Chondrocyte (in vitro differentiated cells): Measurements from ENCODE around the gene RAD51B. TPM values are rescaled to one million over a fixed set of nuclear protein-coding genes. Genes with fewer than 3 reads are reported as not detected.

Source experiments
- DNase-seq: peaks from one replicate; pipeline ENCODE4 v3.0.0; 2021; ENCODE audit warnings: mixed read lengths, low spot score
- H3K27ac Mint-ChIP-seq: one replicate; pipeline ENCODE4 v1.8.0; 2021; ENCODE audit warnings: mild to moderate bottlenecking, moderate library complexity, mixed read lengths; ENCODE audit not compliant: unreplicated experiment
- H3K27me3 Mint-ChIP-seq: 2 replicates; pipeline ENCODE4 v1.8.0; 2021; ENCODE audit warnings: low read depth, mixed read lengths
- H3K36me3 Mint-ChIP-seq: 2 replicates; pipeline ENCODE4 v1.8.0; 2021; ENCODE audit warnings: low read depth, mixed read lengths
- H3K4me1 Mint-ChIP-seq: 2 replicates; pipeline ENCODE4 v1.8.0; 2021; ENCODE audit warnings: low read depth, mild to moderate bottlenecking, mixed read lengths
- H3K4me3 Mint-ChIP-seq: one replicate; pipeline ENCODE4 v1.8.0; 2021; ENCODE audit warnings: mild to moderate bottlenecking, moderate library complexity, mixed read lengths; ENCODE audit not compliant: unreplicated experiment
- H3K9me3 Mint-ChIP-seq: 2 replicates; pipeline ENCODE4 v1.8.0; 2021; ENCODE audit warnings: low read depth, mixed read lengths
- total RNA-seq: library from RNA; stranded (reverse); gene quantifications from 3 replicates; pipeline ENCODE4 v1.2.1, GENCODE V29; 2021
- TF ChIP-seq, protein P1 (sequence below): fragments of 200-600 bp; sonication (generic); IDR thresholded peaks from 2 replicates; pipeline ENCODE4 v1.5.0; 2021; ENCODE audit warnings: antibody characterized with exemption, mild to moderate bottlenecking, moderate library complexity

Gene RAD51B
- total RNA-seq, 1 donor from 2014 or later, result 8.2 TPM

GRCh38 chr14:68752271-68753006, 932.9 kb downstream of the RAD51B start:
- Mint-ChIP-seq H3K27ac (no peak overlapping the region), H3K4me1 (peaks cover 23% of the 10 kb centered on the region)

GRCh38 chr14:68753690-68754089, 934.1 kb downstream of the RAD51B start:
- no peak for DNase-seq
- Mint-ChIP-seq H3K4me3 (no peak overlapping the region), H3K27me3 (no peaks in the 10 kb centered on the region), H3K9me3 (no peaks in the 10 kb centered on the region), H3K27ac (no peak overlapping the region), H3K4me1 (peaks cover 28% of the 10 kb centered on the region), H3K36me3 (no peaks in the 10 kb centered on the region)
- TF ChIP-seq, protein P1, sequence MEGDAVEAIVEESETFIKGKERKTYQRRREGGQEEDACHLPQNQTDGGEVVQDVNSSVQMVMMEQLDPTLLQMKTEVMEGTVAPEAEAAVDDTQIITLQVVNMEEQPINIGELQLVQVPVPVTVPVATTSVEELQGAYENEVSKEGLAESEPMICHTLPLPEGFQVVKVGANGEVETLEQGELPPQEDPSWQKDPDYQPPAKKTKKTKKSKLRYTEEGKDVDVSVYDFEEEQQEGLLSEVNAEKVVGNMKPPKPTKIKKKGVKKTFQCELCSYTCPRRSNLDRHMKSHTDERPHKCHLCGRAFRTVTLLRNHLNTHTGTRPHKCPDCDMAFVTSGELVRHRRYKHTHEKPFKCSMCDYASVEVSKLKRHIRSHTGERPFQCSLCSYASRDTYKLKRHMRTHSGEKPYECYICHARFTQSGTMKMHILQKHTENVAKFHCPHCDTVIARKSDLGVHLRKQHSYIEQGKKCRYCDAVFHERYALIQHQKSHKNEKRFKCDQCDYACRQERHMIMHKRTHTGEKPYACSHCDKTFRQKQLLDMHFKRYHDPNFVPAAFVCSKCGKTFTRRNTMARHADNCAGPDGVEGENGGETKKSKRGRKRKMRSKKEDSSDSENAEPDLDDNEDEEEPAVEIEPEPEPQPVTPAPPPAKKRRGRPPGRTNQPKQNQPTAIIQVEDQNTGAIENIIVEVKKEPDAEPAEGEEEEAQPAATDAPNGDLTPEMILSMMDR, result no peak

More at GRCh38 chr14:68752271-68753006, 932.9 kb downstream of the RAD51B start:
- Mint-ChIP-seq H3K27me3 (no peaks in the 10 kb centered on the region), H3K4me3 (no peak overlapping the region), H3K36me3 (no peaks in the 10 kb centered on the region), H3K9me3 (no peaks in the 10 kb centered on the region)
- TF ChIP-seq, protein P1, result no peak
- no peak for DNase-seq

DNA sequence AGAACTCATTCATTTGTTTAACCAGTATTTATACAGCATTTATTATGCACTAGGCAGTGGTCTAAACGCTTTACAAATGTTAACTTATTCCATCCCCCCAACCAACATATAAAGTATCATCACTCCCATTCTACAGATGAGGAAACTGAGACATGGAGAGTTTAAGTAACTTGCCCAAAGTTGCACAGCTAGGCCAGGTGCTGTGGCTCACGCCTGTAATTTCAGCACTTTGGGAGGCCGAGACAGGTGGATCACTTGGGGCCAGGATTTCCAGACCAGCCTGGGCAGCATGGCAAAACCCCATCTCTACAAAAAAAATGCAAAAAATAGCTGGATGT, 935.4 kb downstream of the RAD51B start:
- no peaks in the 10 kb centered on the region for H3K36me3 Mint-ChIP-seq
- no peaks in the 10 kb centered on the region for H3K27me3 Mint-ChIP-seq
- H3K4me1 Mint-ChIP-seq, result peaks cover 28% of the 10 kb centered on the region
- H3K4me3 Mint-ChIP-seq, result no peak overlapping the region
- no peaks in the 10 kb centered on the region for H3K9me3 Mint-ChIP-seq
- TF ChIP-seq, protein P1, result no peak
- no peak overlapping the region for H3K27ac Mint-ChIP-seq
- DNase-seq, result no peak

GRCh38 chr14:68756000-68756481, 936.5 kb downstream of the RAD51B start:
- Mint-ChIP-seq H3K27me3 (no peaks in the 10 kb centered on the region), H3K36me3 (no peaks in the 10 kb centered on the region), H3K4me3 (no peak overlapping the region), H3K4me1 (peaks cover 28% of the 10 kb centered on the region), H3K9me3 (no peaks in the 10 kb centered on the region), H3K27ac (no peak overlapping the region)
- TF ChIP-seq, protein P1, result no peak
- DNase-seq, result no peak

DNA sequence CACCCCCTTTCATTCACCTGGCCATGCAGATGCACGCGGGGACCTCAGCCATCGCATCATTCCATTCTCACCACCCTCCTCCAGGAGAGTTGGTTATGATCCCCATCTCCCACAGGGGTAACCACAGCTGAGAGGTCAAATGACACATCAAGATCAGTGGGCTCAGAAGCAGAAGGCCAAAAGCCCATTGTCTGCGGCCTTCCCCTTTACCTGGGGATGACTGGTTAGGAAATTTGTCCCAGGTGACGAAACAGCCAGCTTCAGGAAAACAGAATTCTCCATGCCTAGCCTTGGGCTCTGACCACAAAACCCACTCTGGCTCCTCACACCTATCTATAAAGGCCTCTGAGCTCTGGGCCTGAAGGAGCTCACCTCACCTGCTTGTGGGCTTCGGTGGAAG, 937.2 kb downstream of the RAD51B start:
- DNase-seq, result no peak
- peaks cover 28% of the 10 kb centered on the region for H3K4me1 Mint-ChIP-seq
- H3K27me3 Mint-ChIP-seq, result no peaks in the 10 kb centered on the region
- no peaks in the 10 kb centered on the region for H3K36me3 Mint-ChIP-seq
- H3K9me3 Mint-ChIP-seq, result no peaks in the 10 kb centered on the region
- H3K4me3 Mint-ChIP-seq, result no peak overlapping the region
- TF ChIP-seq, protein P1, result no peak
- H3K27ac Mint-ChIP-seq, result no peak overlapping the region
